GM21367 (cell line): ENCODE data around the gene SLC22A12.
"Not testable (repeated sequence)": the region's sequence is repeated elsewhere in the genome, so short reads cannot be mapped to it uniquely, and the experiment has no call there.

Experiments used
- ATAC-seq: cut with Tn5 transposase; IDR thresholded peaks from one replicate; pipeline ENCODE4 v1.9.1; 2021; ENCODE audit not compliant: unreplicated experiment

SLC22A12 gene

DNA sequence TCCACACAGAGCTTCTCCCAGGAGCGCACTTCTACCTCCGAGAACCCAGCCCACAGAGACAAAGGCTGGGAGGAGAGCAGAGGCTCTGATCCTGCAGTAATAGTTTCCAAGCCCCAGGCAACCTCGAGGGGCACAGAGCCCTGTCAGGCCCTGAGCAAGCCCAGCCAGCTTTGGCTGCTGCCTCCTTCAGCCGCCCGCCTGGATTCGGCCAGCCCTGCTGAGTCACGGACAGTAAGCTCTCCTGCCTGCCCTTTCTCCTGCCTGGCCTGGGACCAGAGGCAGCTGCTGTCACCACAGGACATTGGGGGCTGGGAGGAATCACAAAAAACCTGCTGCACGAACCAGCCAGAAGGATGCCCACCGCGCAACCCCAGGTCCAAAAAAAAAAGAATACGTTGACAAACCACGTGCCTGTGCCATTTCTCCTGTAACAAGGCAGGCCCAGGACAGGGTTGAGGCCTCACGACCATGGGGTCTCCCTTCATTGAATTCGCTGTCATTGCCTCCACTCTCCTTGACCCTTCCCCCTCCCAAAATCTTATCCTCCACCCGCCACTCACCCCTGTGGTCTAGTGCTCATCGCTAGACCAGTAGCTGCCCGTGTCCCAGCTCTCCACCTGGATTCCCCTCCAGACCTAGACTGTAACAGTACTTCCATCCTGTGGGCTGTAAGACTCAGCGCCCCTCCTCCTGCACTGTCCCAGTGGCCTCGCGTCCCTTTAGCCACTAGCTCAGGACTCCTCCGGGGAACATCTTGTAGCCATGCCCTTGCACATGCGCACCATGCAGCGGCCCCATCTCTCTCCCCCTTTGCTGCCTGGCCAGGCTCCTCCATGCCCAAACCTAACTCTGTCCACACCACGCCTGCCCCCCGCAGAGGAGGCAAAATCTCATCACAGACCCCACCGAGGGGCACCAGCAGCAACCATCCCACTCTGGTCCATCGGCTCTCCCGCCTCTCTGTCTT, 7.4 kb upstream of the SLC22A12 start:
- no peak for ATAC-seq

DNA sequence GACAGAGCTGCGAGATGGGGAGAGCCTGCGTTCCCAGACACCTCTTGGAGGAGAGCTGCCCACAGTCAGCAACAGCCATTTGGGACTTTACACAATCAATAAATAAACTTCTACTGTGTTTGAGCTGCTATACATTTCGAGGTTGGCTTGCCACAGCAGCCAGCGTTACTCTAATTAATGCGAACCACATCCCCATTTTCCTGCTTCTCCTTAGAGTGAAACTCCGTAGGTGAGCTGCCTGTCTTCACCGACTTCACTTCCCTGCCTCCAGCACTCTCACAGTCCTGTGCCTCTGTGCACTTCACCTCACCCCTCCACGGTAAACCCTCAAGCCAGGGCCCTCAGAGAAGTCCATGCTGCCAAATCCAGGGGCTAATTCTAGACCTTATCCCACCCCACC, 5.9 kb upstream of the SLC22A12 start:
- ATAC-seq: no peak

DNA sequence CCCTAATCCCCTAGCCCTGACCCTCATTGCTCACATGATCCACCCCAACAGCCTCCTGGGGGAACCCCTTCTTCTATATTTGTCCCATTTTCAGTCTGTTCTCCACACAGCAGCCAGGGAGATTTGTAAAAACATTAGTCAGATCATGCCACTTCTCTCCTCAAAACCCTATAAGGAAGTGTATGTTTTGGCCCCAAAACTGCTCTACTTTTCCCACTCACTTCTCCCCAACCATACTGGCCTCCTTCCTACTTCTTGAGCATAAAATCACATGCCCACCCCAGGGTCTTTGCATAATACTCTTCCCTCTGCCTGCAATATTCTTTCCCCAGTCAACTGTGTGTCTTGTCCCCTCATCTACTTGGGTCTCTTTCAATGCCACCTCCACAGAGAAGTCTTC, 4.7 kb upstream of the SLC22A12 start:
- ATAC-seq: no peak

DNA sequence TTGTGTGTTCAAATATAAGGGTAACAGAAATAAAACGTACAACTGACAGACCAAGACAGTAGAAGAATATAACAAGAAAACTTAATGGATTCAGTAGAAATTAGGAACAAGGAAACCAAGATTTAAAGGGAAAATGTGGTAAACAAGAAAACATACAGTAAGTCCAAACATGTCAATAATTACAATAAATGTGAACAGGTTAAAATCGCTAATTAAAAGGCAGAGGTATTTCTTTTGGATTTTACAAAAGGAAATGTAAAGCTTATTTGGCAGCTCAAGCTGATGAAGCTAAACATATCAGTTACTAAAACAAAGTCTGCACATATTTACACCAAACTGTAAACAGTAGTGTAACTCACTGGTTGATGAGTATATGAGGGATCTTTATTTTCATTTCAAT, 2.3 kb upstream of the SLC22A12 start:
- ATAC-seq: no peak

DNA sequence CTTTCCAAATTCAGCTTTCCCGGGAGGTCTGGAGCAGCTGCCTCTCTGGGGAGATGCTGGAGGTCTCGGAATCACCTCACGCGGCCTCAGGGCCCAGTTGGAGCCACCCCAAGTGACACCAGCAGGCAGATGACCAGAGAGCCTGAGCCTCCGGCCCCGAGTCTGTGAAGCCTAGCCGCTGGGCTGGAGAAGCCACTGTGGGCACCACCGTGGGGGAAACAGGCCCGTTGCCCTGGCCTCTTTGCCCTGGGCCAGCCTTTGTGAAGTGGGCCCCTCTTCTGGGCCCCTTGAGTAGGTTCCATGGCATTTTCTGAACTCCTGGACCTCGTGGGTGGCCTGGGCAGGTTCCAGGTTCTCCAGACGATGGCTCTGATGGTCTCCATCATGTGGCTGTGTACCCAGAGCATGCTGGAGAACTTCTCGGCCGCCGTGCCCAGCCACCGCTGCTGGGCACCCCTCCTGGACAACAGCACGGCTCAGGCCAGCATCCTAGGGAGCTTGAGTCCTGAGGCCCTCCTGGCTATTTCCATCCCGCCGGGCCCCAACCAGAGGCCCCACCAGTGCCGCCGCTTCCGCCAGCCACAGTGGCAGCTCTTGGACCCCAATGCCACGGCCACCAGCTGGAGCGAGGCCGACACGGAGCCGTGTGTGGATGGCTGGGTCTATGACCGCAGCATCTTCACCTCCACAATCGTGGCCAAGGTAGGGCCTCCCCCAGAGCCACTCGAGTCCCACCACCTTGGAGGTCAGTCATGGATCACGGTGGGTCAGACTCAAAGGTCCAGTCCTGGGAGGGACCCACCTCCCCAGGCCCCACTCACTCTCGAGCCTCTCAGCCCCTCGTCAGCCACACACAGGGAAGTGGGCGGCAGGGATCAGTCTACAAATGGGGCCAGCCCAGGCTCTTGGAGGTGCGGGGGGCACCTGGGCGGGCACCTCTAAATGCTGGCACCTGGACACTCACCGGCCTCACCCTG, 525 bp downstream of the SLC22A12 start:
- no peak for ATAC-seq

DNA sequence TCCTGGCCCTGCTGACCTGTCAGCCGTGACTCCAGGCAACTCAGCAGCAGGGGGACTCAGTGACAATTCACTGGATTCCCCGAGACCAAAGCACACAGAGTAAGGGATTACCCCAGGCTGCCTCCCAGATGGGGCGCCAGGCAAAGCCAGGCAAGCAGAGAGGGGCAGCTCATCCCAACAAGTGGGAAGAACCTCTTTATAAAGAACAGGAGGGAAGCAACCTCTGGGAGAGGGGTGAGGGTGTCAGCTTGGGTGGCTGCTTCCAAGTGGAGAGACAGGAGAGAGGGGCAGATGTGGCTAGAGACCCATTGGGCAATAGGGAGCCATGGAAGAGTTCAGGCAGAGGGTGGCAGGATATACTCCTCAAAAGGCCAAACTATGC, 1.2 kb downstream of the SLC22A12 start:
- no peak for ATAC-seq

DNA sequence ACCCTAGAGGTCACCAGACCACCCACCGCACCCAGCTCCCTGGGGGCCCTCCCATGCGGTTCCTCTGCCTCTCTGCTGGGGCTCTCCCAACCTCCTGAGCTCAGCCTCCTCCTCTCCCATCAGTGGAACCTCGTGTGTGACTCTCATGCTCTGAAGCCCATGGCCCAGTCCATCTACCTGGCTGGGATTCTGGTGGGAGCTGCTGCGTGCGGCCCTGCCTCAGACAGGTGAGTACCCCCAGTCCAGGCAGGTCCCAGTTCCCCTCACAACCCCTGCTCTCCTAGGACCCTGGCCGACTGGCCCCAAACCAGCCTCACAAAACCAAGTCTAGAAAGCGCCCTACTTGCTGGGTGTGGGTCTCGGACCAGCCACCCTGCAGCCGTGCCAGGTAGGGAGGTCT, 1.6 kb downstream of the SLC22A12 start:
- no peak for ATAC-seq

DNA sequence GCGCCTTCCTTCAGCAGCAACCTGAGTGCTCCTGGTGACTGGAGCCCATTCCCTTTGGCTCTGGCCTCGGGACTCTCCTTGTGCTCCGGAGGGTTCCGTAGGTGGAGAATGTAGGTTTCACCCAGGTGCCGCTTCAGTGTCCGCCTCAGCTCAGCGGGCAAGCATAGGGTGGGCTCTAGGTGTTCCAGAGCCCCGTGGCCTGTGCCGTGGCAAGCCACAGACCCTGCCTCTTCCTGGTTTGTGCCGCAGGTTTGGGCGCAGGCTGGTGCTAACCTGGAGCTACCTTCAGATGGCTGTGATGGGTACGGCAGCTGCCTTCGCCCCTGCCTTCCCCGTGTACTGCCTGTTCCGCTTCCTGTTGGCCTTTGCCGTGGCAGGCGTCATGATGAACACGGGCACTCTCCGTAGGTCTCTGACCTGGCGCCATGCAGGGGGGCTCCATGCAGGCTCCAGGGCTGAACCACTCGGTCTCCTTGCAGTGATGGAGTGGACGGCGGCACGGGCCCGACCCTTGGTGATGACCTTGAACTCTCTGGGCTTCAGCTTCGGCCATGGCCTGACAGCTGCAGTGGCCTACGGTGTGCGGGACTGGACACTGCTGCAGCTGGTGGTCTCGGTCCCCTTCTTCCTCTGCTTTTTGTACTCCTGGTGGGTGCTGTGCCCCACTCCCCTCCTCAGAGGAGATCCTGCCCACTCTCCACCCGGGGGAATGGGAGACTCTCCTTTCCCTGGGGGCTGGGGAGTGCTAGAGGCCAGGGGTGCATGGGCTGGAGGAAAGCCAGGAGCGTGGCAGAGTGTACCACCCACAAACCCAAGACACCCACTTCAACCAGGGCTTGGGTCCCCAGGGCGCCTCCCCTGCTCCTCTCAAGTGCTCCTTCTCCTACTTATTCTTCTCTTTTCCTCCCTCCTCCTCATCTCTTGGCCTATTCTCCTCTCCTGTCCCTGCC, 2.4 kb downstream of the SLC22A12 start:
- no peak for ATAC-seq

DNA sequence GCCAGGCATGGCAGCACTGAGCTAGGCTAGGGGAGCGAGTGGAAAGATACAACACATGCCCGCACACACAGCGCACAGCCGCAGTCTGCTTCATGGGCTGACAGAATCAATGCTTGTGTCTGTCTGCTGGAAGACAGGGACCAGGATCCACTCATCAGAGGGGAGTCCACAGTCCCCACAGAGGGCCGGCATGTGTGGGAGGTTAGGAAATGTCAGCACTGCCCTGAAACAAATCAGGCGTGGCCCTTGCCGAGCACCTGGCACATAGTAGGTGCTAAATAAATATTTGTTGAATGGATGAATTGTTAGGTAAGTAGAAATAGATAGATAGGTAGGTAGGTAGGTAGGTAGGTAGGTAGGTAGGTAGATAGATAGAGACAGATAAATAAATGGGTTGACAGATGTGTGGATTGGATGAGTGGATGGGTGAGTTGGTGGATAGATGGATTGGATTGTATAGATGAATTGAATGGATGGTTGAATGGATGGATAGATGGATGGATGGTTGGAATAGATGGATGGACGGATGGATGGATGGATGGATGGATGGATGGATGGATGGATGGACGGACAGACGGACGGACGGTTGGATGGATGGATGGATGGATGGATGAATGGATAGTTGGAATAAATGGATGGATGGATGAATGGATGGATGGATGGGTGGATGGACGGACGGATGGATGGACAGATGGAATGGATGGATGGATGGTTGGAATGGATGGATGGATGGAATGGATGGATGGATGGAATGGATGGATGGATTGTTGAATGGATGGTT, 3.3 kb downstream of the SLC22A12 start:
- ATAC-seq: no peak

DNA sequence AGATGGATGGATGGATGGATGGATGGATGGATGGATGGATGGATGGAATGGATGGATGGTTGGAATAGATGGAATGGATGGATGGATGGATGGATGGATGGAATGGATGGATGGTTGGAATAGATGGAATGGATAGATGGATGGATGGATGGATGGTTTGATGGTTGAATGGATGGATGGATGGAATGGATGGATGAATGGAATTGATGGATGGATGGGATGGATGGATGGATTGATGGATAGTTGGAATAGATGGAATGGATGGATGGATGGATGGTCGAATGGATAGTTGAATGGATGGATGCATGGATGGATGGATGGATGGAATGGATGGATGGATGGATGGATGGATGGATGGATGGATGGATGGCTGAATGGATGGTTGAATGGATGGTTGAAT, 4.9 kb downstream of the SLC22A12 start:
- not testable (repeated sequence) for ATAC-seq

DNA sequence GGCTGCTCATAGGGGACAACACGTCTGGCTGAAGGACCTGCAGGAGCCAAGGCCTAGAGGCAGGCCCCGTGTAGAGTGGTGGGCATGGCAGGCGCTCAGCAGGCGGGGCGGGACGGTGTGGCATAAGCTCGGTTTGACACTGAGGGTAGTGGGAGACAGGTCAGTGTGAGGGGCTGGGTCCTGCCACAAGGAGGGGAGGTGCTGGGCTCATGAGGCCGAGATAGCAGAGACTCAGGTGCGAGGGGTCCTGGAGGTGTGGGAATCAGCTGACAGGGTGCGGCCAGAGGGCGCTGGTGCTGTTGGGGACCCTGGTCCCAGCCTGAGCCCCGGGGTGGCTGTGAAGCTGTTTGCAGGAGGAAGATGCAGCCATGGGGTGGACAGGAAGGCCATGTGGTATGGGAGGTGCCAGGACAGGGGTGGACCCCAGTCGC, 6.7 kb downstream of the SLC22A12 start:
- no peak for ATAC-seq

DNA sequence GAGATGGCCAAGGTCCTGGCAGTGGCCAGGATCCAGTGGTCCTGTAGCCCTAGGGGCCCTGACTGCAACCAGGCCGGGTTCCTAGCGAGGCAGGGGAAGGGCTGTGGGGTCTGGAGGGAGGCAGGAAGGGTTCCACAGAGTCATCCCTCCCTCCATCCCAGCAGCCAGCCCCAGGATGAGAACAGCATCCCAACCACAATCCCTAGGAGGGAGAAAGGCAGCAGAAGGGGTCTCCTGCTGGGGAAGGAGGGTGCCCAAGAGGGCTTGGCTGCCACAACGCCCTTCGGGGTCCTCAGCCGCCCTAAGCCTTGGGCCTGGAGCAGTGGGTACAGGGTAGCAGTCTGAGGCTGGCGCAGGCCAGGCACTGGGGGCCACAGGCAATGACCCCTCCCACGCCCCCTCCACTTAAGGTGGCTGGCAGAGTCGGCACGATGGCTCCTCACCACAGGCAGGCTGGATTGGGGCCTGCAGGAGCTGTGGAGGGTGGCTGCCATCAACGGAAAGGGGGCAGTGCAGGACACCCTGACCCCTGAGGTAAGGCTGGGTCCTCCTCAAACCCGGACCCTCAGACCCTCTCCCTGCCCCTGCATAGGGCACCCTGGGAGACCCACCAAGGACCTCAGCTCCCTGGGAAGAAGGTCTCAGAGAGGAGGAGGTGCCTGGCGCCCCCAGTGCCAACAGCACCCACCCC, 7.2 kb downstream of the SLC22A12 start:
- no peak for ATAC-seq

DNA sequence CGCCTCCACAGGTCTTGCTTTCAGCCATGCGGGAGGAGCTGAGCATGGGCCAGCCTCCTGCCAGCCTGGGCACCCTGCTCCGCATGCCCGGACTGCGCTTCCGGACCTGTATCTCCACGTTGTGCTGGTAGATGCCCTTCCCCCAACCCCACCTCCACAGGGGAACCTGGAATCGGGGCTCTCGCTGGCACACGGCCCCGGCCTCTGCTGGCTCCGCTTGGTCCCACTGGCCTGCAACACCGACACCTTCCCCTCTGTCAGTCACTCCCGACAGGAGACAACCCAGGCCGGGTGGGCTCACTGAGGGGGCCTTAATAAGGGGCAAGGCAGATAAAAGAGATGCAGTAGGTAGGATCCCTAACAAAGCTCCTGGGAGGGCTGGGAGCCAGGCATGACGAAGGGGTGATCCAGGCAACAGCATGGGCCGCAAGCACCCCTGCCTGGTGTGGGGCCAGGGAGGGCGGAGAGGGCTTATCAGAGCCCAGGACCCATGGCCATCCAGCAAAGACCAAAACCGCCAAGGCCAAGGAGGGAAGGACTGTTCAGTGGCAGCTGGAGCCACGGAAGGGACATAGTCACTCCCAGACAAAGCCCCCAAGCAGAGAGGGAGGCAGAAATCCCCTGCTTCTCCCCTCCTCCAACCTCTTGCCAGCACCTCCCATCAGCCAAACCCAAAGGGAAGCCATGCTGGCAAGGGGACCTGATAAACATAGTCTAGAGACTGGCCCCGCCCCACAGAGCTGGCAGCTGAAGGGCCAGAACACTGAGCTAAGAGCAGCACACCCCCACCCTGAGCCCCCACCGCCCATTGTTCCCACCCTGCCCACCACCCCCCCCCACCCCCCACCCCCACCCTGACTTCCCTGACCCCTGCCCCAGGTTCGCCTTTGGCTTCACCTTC, 8.0 kb downstream of the SLC22A12 start:
- ATAC-seq: no peak

DNA sequence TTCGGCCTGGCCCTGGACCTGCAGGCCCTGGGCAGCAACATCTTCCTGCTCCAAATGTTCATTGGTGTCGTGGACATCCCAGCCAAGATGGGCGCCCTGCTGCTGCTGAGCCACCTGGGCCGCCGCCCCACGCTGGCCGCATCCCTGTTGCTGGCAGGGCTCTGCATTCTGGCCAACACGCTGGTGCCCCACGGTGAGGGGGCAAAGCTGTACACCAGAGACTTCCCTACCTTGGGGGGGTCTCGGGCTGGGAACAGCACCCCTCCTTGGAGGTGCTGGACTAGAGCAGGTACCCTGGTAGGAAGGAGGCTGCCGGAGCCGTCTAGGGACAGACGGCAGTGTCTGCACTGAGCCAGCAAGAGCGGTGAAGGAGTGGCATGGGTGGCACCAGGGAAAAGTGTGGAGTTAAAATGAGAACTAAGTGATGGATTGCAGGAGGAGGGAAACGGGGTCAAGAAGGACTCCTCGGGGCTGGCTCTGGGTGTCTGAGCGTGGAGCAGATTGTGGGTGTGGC, 8.7 kb downstream of the SLC22A12 start:
- no peak for ATAC-seq

DNA sequence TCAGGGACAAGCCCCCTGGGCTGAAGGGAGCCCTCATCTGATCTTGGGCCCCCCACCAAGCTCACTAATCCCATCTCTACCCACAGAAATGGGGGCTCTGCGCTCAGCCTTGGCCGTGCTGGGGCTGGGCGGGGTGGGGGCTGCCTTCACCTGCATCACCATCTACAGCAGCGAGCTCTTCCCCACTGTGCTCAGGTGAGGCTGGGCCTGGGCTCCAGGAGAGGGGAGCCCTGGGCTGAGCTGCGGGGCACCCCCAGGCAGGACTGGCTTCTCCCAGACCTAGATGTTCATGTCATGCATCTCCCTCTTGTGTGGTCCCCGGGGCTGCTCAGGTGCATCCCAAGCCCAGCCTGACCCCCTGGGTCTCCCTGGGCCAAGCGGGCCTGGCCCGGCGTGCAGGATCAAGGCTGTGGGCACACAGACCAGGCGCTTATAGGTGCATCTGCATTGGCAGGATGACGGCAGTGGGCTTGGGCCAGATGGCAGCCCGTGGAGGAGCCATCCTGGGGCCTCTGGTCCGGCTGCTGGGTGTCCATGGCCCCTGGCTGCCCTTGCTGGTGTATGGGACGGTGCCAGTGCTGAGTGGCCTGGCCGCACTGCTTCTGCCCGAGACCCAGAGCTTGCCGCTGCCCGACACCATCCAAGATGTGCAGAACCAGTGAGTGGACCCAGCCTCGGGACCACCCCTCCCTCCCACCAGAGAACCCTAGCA, 9.4 kb downstream of the SLC22A12 start:
- ATAC-seq: no peak

DNA sequence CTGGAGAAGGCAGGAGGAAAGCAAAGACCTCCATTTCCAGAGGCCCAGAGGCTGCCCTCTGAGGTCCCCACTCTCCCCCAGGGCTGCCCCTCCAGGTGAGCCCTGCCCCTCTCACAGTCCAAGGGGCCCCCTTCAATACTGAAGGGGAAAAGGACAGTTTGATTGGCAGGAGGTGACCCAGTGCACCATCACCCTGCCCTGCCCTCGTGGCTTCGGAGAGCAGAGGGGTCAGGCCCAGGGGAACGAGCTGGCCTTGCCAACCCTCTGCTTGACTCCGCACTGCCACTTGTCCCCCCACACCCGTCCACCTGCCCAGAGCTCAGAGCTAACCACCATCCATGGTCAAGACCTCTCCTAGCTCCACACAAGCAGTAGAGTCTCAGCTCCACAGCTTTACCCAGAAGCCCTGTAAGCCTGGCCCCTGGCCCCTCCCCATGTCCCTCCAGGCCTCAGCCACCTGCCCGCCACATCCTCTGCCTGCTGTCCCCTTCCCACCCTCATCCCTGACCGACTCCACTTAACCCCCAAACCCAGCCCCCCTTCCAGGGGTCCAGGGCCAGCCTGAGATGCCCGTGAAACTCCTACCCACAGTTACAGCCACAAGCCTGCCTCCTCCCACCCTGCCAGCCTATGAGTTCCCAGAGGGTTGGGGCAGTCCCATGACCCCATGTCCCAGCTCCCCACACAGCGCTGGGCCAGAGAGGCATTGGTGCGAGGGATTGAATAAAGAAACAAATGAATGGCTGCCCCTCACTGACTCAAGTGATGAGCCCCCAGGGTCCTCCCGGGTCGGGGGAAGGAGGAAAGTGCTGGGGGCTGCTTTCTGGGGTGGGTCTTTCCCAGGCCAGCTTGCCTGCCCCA, 10.8 kb downstream of the SLC22A12 start:
- ATAC-seq: no peak
